Measurements from ENCODE around the gene ACE. TPM values are rescaled to one million over a fixed set of nuclear protein-coding genes. Genes with fewer than 3 reads are reported as not detected.

Gene ACE
- total RNA-seq, 1 donor from 2014 or later, result 2.6 TPM

DNA sequence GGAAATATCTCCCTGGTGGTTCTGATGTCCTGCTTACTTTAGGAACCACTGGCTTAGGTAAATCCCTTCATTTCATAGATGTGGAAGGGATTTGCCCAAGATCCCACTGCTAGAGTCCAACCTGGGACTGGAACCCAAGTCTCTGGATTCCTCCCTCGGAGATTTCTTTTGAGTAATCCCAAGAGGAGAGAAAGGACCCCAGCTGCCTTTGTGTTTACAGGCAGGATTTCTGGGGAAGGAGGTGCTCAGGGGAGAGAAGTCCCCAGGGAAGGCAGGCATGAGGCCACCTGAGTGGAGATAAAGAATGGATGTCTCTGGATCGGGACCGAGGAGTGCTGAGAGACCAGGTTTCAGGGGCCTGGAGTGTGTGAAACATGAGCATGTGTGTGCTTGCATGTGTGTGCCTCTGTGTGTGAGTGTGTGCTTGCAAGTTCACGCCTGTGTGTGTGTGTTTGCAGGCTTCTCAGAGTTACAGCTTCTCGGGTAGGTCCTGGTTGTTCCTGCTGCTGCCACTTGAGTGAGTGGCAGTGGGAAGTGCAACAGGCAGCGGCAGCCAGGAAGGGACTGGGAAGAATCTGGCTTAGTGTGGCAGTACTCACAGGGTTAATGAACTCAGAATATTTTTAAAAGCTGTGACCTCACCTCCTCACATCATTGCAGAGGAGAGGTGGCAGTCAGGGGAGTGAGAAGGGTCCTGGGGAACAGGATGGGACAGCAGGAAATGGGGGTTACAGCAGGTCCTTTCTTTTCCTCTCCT lies 48.5 kb downstream of the ACE start:
- Mint-ChIP-seq H3K27ac (no peak overlapping the region), H3K4me3 (no peak overlapping the region), H3K36me3 (no peaks in the 10 kb centered on the region), H3K27me3 (ENCODE audit: low read depth) (peaks cover 65% of the 10 kb centered on the region), H3K4me1 (peaks cover 7% of the 10 kb centered on the region), H3K9me3 (no peaks in the 10 kb centered on the region)
- no peak for DNase-seq (ENCODE audit: low spot score in 2 of 2, unreplicated experiment in 2 of 2)
- TF ChIP-seq, protein P1, sequence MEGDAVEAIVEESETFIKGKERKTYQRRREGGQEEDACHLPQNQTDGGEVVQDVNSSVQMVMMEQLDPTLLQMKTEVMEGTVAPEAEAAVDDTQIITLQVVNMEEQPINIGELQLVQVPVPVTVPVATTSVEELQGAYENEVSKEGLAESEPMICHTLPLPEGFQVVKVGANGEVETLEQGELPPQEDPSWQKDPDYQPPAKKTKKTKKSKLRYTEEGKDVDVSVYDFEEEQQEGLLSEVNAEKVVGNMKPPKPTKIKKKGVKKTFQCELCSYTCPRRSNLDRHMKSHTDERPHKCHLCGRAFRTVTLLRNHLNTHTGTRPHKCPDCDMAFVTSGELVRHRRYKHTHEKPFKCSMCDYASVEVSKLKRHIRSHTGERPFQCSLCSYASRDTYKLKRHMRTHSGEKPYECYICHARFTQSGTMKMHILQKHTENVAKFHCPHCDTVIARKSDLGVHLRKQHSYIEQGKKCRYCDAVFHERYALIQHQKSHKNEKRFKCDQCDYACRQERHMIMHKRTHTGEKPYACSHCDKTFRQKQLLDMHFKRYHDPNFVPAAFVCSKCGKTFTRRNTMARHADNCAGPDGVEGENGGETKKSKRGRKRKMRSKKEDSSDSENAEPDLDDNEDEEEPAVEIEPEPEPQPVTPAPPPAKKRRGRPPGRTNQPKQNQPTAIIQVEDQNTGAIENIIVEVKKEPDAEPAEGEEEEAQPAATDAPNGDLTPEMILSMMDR (IDR thresholded peaks at IDR 0.05; ENCODE audit: unreplicated experiment), result no peak

DNA sequence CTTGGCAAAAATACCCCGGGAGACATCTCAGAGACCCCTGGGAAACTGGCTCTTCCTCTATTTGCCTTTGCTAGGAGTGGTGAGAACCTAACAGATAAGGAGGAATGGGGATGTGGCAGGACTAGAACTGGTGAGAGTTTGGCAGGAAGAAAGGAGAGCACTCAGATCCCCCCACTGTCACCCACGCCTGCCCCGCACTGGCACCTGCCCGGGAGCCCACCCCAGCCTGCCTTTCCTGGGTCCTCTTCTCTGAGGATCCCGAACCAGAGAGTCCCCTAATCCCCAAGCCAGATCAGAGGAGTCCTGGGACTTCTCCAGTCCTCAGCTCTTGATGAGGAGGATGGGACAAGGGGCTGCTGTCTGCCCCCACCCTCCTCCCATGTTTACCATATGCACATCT lies 50.0 kb downstream of the ACE start:
- Mint-ChIP-seq H3K36me3 (no peaks in the 10 kb centered on the region), H3K4me1 (peaks cover 7% of the 10 kb centered on the region), H3K9me3 (no peaks in the 10 kb centered on the region), H3K4me3 (no peak overlapping the region), H3K27ac (no peak overlapping the region), H3K27me3 (ENCODE audit: low read depth) (peaks cover 52% of the 10 kb centered on the region)
- TF ChIP-seq, protein P1 (IDR thresholded peaks at IDR 0.05; ENCODE audit: unreplicated experiment), result no peak
- DNase-seq (ENCODE audit: low spot score in 2 of 2, unreplicated experiment in 2 of 2), result no peak

DNA sequence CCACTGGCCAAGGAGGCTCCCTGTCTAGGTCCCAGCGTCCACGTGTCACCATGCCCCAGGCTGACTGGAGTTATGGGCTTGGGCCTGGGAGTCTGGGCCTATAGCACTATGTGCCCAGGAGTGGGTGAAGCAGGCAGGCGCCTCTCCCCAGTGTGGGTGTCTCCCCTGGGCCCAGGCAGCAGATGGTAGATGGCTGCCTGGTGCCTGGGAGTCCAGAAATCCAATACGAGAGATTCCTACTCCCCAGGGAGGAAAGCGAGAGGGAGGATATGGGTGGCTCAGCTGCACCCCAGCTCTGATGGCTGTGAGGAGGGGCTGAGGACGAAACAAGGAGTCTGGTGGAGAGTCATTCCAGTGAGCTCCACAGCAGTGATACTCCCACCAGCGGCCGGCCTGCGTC lies 51.3 kb downstream of the ACE start:
- peaks cover 7% of the 10 kb centered on the region for H3K4me1 Mint-ChIP-seq
- TF ChIP-seq, protein P1 (IDR thresholded peaks at IDR 0.05; ENCODE audit: unreplicated experiment), result no peak
- no peak overlapping the region for H3K4me3 Mint-ChIP-seq
- no peak for DNase-seq (ENCODE audit: low spot score in 2 of 2, unreplicated experiment in 2 of 2)
- no peak overlapping the region for H3K27ac Mint-ChIP-seq
- no peaks in the 10 kb centered on the region for H3K9me3 Mint-ChIP-seq
- peaks cover 53% of the 10 kb centered on the region for H3K27me3 Mint-ChIP-seq (ENCODE audit: low read depth)
- H3K36me3 Mint-ChIP-seq, result no peaks in the 10 kb centered on the region

DNA sequence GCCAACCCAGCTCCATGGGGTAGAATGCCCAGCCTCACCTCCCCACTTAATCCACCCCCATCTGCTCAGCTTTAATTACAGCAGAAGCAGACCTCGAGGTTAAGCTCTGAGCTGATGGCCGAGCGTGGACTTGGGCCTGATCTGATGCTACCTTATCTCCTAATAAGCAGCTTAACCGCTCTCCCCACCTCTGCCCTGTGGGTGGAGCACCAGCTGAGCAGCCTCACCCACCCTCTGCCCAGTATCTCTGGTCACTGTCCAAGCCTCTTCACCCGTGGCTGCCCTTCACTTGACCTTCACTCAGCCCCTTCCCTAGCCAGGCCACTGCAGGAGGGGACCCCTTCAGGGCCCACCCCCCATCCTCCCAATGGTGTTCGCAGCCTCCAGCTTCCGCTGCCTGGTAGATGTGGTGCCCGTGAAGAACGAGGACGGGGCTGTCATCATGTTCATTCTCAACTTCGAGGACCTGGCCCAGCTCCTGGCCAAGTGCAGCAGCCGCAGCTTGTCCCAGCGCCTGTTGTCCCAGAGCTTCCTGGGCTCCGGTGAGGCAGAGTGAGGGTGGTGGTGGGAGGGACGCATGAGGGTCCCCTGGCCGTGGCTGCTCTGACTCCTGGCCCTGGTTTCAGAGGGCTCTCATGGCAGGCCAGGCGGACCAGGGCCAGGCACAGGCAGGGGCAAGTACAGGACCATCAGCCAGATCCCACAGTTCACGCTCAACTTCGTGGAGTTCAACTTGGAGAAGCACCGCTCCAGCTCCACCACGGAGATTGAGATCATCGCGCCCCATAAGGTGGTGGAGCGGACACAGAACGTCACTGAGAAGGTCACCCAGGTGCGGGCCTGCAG lies 53.1 kb downstream of the ACE start:
- Mint-ChIP-seq H3K36me3 (no peaks in the 10 kb centered on the region), H3K27me3 (ENCODE audit: low read depth) (peaks cover 41% of the 10 kb centered on the region), H3K27ac (no peak overlapping the region), H3K4me1 (no peaks in the 10 kb centered on the region), H3K9me3 (no peaks in the 10 kb centered on the region), H3K4me3 (no peak overlapping the region)
- no peak for DNase-seq (ENCODE audit: low spot score in 2 of 2, unreplicated experiment in 2 of 2)
- TF ChIP-seq, protein P1 (IDR thresholded peaks at IDR 0.05; ENCODE audit: unreplicated experiment), result no peak

DNA sequence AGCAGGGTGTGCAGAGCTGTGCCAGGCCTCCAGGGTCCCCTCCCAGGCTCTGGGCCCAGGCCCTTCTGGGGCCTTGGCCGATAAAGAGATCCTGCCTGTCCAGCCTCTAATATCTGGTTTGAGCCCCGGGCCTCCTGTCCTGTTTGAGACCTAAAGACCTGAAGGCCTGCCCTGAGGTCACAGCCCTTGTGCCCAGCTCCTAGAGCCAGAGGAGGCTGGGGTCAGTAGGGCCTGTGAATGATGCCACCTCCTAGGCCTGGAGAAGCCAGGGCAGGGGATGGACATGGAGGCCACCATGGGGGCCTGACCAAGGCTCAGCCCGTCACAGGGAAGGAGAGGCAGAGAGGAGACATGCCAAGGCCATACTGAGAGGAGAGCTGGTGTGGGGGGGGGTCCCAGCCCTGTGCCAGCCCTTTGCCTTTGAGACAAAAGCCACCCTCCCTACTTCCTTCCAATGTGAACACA lies 53.7 kb downstream of the ACE start:
- no peak overlapping the region for H3K4me3 Mint-ChIP-seq
- peaks cover 41% of the 10 kb centered on the region for H3K27me3 Mint-ChIP-seq (ENCODE audit: low read depth)
- no peak overlapping the region for H3K27ac Mint-ChIP-seq
- no peaks in the 10 kb centered on the region for H3K9me3 Mint-ChIP-seq
- H3K4me1 Mint-ChIP-seq, result no peaks in the 10 kb centered on the region
- TF ChIP-seq, protein P1 (IDR thresholded peaks at IDR 0.05; ENCODE audit: unreplicated experiment), result no peak
- H3K36me3 Mint-ChIP-seq, result no peaks in the 10 kb centered on the region
- no peak for DNase-seq (ENCODE audit: low spot score in 2 of 2, unreplicated experiment in 2 of 2)

Measured in mesothelial cell of epicardium (in vitro differentiated cells).